IMR-90 (cell line): ENCODE measurements around the gene MYH9. TPM values are rescaled to one million over a fixed set of nuclear protein-coding genes. Genes with fewer than 3 reads are reported as not detected.
A peak's percentile ranks its signal among the peaks of the same experiment; 100 is the strongest.

Experiments used
- ATAC-seq: fragments of 200-7000 bp; cut with Tn5 transposase; 2 replicates; pipeline ENCODE4 v1.9.1; 2020; ENCODE audit warnings: low read depth, mild to moderate bottlenecking, moderate library complexity
- BruUV-seq: library from RNA; stranded (reverse); fragments of 400-500 nt; replicated peaks from 2 replicates; lab custom pipeline; 2021; lab: Mats Ljungman, UMichigan
- CTCF ChIA-PET: fragments of 300-600 bp; formaldehyde crosslinking; extraction: SDS; loops from one replicate; lab custom pipeline; 2021; ENCODE audit warnings: antibody characterized with exemption; lab: Yijun Ruan, JAX
- POLR2A ChIA-PET: fragments of 300-600 bp; sonication (Branson Sonifier 250); formaldehyde crosslinking; loops from one replicate; lab custom pipeline; 2022; ENCODE audit warnings: antibody characterized with exemption; ENCODE audit not compliant: unreplicated experiment; lab: Charles Lee
- DNase-seq: peaks from one replicate; pipeline ENCODE4 v3.0.0; 2013
- H2AFZ ChIP-seq: replicated peaks from 2 replicates; pipeline ENCODE3; 2013; ENCODE audit warnings: low read length, mild to moderate bottlenecking; ENCODE audit not compliant: poor library complexity
- H2AK5ac ChIP-seq: 2 replicates; pipeline ENCODE4 v1.6.1; 2013; ENCODE audit warnings: low read depth, low read length, inconsistent platforms
- H2AK9ac ChIP-seq: replicated peaks from 2 replicates; pipeline ENCODE3; 2013; ENCODE audit warnings: mild to moderate bottlenecking, low read depth, low read length, moderate library complexity; ENCODE audit not compliant: poor library complexity
- H2BK120ac ChIP-seq: 2 replicates; pipeline ENCODE4 v1.6.1; 2013; ENCODE audit warnings: low read depth, low read length, inconsistent platforms
- H2BK15ac ChIP-seq: 3 replicates; pipeline ENCODE4 v1.6.1; 2013; ENCODE audit warnings: low read depth, low read length, inconsistent platforms
- H2BK20ac ChIP-seq: 2 replicates; pipeline ENCODE4 v1.6.1; 2013; ENCODE audit warnings: low read depth, mild to moderate bottlenecking, inconsistent platforms, low read length, moderate library complexity
- H2BK5ac ChIP-seq: 2 replicates; pipeline ENCODE4 v1.6.1; 2013; ENCODE audit warnings: mild to moderate bottlenecking, low read depth, low read length, inconsistent platforms; ENCODE audit not compliant: poor library complexity, severe bottlenecking
- H3K14ac ChIP-seq: replicated peaks from 2 replicates; pipeline ENCODE4 v1.6.1; 2013; ENCODE audit warnings: low read depth, low read length, inconsistent platforms
- H3K18ac ChIP-seq: 2 replicates; pipeline ENCODE4 v1.6.1; 2013; ENCODE audit warnings: low read depth, low read length, control low read depth
- H3K23ac ChIP-seq: 2 replicates; pipeline ENCODE4 v1.6.1; 2013; ENCODE audit warnings: low read depth, low read length, inconsistent platforms
- H3K27ac ChIP-seq: 2 replicates; pipeline ENCODE4 v1.5.1; 2013; ENCODE audit warnings: mild to moderate bottlenecking, control low read depth, low read length; ENCODE audit not compliant: insufficient read depth
- H3K27me3 ChIP-seq: 2 replicates; pipeline ENCODE4 v1.6.1; 2013; ENCODE audit warnings: low read length; ENCODE audit not compliant: control insufficient read depth, insufficient read depth
- H3K36me3 ChIP-seq: 2 replicates; pipeline ENCODE4 v1.6.1; 2013; ENCODE audit warnings: low read length, mixed read lengths; ENCODE audit not compliant: control insufficient read depth, insufficient read depth
- H3K4ac ChIP-seq: 2 replicates; pipeline ENCODE4 v1.6.1; 2013; ENCODE audit warnings: low read depth, low read length, inconsistent platforms
- H3K4me1 ChIP-seq: 2 replicates; pipeline ENCODE4 v1.6.1; 2013; ENCODE audit warnings: low read length, mixed read lengths; ENCODE audit not compliant: control insufficient read depth, insufficient read depth
- H3K4me2 ChIP-seq: 2 replicates; pipeline ENCODE4 v1.6.1; 2013; ENCODE audit warnings: low read depth, mild to moderate bottlenecking, control low read depth, low read length, moderate library complexity
- H3K4me3 ChIP-seq: 2 replicates; pipeline ENCODE4 v1.5.1; 2013; ENCODE audit warnings: low read depth, mild to moderate bottlenecking, control low read depth, low read length, moderate library complexity; ENCODE audit not compliant: insufficient read depth
- H3K56ac ChIP-seq: 2 replicates; pipeline ENCODE4 v1.6.1; 2013; ENCODE audit warnings: low read length, inconsistent platforms; ENCODE audit not compliant: insufficient read depth; ENCODE audit errors: extremely low read depth
- H3K79me1 ChIP-seq, 2 experiments: 2 replicates each; pipeline ENCODE4 v1.6.1; 2013; ENCODE audit warnings: low read length in 2 of 2, inconsistent platforms in 1 of 2, low read depth in 1 of 2
- H3K9ac ChIP-seq: 2 replicates; pipeline ENCODE4 v1.6.1; 2013; ENCODE audit warnings: low read depth, low read length, control low read depth
- H3K9me1 ChIP-seq: 2 replicates; pipeline ENCODE4 v1.6.1; 2013; ENCODE audit warnings: low read length, inconsistent platforms; ENCODE audit not compliant: insufficient read depth
- H3K9me3 ChIP-seq: 2 replicates; pipeline ENCODE4 v1.6.1; 2013; ENCODE audit warnings: low read length; ENCODE audit not compliant: control insufficient read depth, insufficient read depth
- H4K20me1 ChIP-seq: 2 replicates; pipeline ENCODE4 v1.6.1; 2013; ENCODE audit warnings: low read length, inconsistent platforms; ENCODE audit not compliant: insufficient read depth
- H4K5ac ChIP-seq: 2 replicates; pipeline ENCODE4 v1.6.1; 2013; ENCODE audit warnings: mild to moderate bottlenecking, low read depth, low read length, control low read depth
- H4K8ac ChIP-seq, 2 experiments: 2 replicates each; pipeline ENCODE4 v1.6.1; 2013; ENCODE audit warnings: low read depth in 2 of 2, low read length in 2 of 2, control low read depth in 1 of 2, inconsistent platforms in 1 of 2
- H4K91ac ChIP-seq: 2 replicates; pipeline ENCODE4 v1.6.1; 2013; ENCODE audit warnings: low read depth, low read length, inconsistent platforms; ENCODE audit not compliant: insufficient read depth
- BHLHE40 ChIP-seq: fragments of 150-350 bp; IDR thresholded peaks from 2 replicates; pipeline ENCODE4 v1.6.1; 2016; ENCODE audit warnings: mild to moderate bottlenecking, low read depth, low read length
- CHD1 ChIP-seq: IDR thresholded peaks from 2 replicates; pipeline ENCODE4 v1.6.1; 2012; ENCODE audit warnings: low read depth, low read length, improper control_type of control experiment
- ELK1 ChIP-seq: fragments of 150-350 bp; IDR thresholded peaks from 2 replicates; pipeline ENCODE4 v1.6.1; 2016; ENCODE audit warnings: low read depth, mild to moderate bottlenecking, low read length, moderate library complexity, borderline replicate concordance
- FOS ChIP-seq: fragments of 150-350 bp; IDR thresholded peaks from 2 replicates; pipeline ENCODE4 v1.6.1; 2016; ENCODE audit warnings: low read depth, low read length
- MAFK ChIP-seq: IDR thresholded peaks from 2 replicates; pipeline ENCODE4 v1.6.1; 2012; ENCODE audit warnings: low read depth, low read length, improper control_type of control experiment
- MXI1 ChIP-seq: IDR thresholded peaks from 2 replicates; pipeline ENCODE4 v1.6.1; 2012; ENCODE audit warnings: low read depth, mild to moderate bottlenecking, low read length, moderate library complexity, borderline replicate concordance
- NFE2L2 ChIP-seq: fragments of 150-350 bp; IDR thresholded peaks from 2 replicates; pipeline ENCODE4 v1.6.1; 2016; ENCODE audit warnings: low read depth, mild to moderate bottlenecking, low read length
- RAD21 ChIP-seq: IDR thresholded peaks from 2 replicates; pipeline ENCODE4 v1.6.1; 2012; ENCODE audit warnings: low read length, improper control_type of control experiment
- RFX5 ChIP-seq: IDR thresholded peaks from 2 replicates; pipeline ENCODE4 v1.8.0; 2012; ENCODE audit warnings: low read depth, mild to moderate bottlenecking, low read length, moderate library complexity
- USF2 ChIP-seq: fragments of 150-350 bp; IDR thresholded peaks from 2 replicates; pipeline ENCODE4 v1.6.1; 2017; ENCODE audit warnings: mild to moderate bottlenecking, antibody characterized with exemption, low read length, low read depth
- WGBS, 2 experiments: methylation state at CpG; one replicate each; pipeline versions ENCODE4 v1.1.5 to v1.1.7; 2013; ENCODE audit warnings: missing lambda C conversion rate in 2 of 2; ENCODE audit not compliant: insufficient read length in 1 of 2; ENCODE audit errors: extremely low coverage in 2 of 2; 5-methylcytosine and 5-hydroxymethylcytosine counted together
- dilution Hi-C: fragments of 300-500 bp; cut with HindIII; formaldehyde crosslinking; loops from one replicate; pipeline ENCODE4 v1.14.3; 2018; ENCODE audit warnings: low sequenced_read_pairs; ENCODE audit not compliant: unreplicated experiment
- in situ Hi-C: fragments of 300-500 bp; cut with MboI; formaldehyde crosslinking; loops from 3 replicates; pipeline ENCODE4 v1.14.3; 2019; ENCODE audit warnings: low sequenced_read_pairs, inconsistent platforms, mixed read lengths
- intact Hi-C: fragments of 100-400 bp; cut with micrococcal nuclease; formaldehyde crosslinking; loops from 2 replicates; pipeline ENCODE4 v1.10.0; 2022
- polyA plus RNA-seq, 3 experiments: library from polyadenylated mRNA; depleted of rRNA; stranded (reverse); fragments of >200 nt; gene quantifications; 2 replicates each; pipeline ENCODE4 v1.2.3, GENCODE V29; 2012; ENCODE audit warnings: low replicate concordance in 1 of 3
- total RNA-seq: library from RNA; depleted of rRNA; stranded (reverse); fragments of >200 nt; gene quantifications from 2 replicates; pipeline ENCODE4 v1.2.3, GENCODE V29; 2012

MYH9 gene
- total and polyA plus RNA-seq, 2 of the 4 experiments (the other 2 are of a cell fraction) = 475 to 554 TPM

- dilution Hi-C loops (no loop called here), in situ Hi-C loops (no loop called here), intact Hi-C loops (no loop called here)
- Histone ChIP-seq H3K79me1 (peaks cover 41 to 90% of the 10 kb centered on the region in 2 experiments), H3K9me3 (no peaks in the 10 kb centered on the region), H2BK20ac (no peak overlapping the region), H4K8ac (peak overlapping the region; percentile 21 to 38; a peak in 2 of 4 replicates), H3K9me1 (peaks cover 32% of the 10 kb centered on the region), H3K4me1 (peaks cover 22% of the 10 kb centered on the region), H3K4me3 (no peak overlapping the region), H2BK15ac (no peak overlapping the region), H3K27me3 (no peaks in the 10 kb centered on the region), H4K91ac (no peak overlapping the region), H3K36me3 (peaks cover 90% of the 10 kb centered on the region), H4K5ac (no peak overlapping the region), H4K20me1 (peaks cover 86% of the 10 kb centered on the region), H2BK120ac (no peak overlapping the region), H2AK9ac (no peak overlapping the region), H3K14ac (no peak overlapping the region), H3K23ac (no peak overlapping the region), H2AFZ (no peak overlapping the region), H3K4me2 (no peak overlapping the region), H3K9ac (no peak overlapping the region), H3K4ac (peak overlapping the region; percentile 22; the same call in 1 of the 2 replicates), H3K56ac (no peak overlapping the region), H2AK5ac (no peak overlapping the region), H3K18ac (no peak overlapping the region), H2BK5ac (peak overlapping the region; percentile 60), H3K27ac (peak overlapping the region; percentile 12; the same call in 1 of the 2 replicates)
- DNase-seq (no peak), ATAC-seq (no peak)
- ChIA-PET POLR2A (no interaction called here), CTCF (interaction anchor here (0.6 kb wide), 1 partner anchor 169 kb away, joined by 3 read pairs; no protein-coding TSS in a partner anchor)
- BruUV-seq = no TSS peak
- WGBS, 2 experiments = 80% methylated on average over 2 of the region's 9 CpGs; no CpG with 5 or more reads in 1 of the 2 experiments
- TF ChIP-seq NFE2L2 (no peak), RFX5 (no peak), FOS (no peak), BHLHE40 (no peak), CHD1 (no peak), MXI1 (no peak), USF2 (no peak), RAD21 (no peak), MAFK (no peak), ELK1 (no peak)
These were observed 67.2 kb downstream of the MYH9 start for GRCh38 chr22:36320553-36320952.
